Stimulated activated CD8-positive, alpha-beta memory T cell treated with anti-CD3 and anti-CD28 coated beads, Interleukin-4, amount 100 ng/mL, for 24 hours (primary cell): ENCODE measurements around the gene ITGB6.

ENCODE experiments used
- DNase-seq: peaks from one replicate; pipeline ENCODE4 v3.0.0-alpha.2; 2020; ENCODE audit warnings: low read depth

ITGB6 gene

DNA sequence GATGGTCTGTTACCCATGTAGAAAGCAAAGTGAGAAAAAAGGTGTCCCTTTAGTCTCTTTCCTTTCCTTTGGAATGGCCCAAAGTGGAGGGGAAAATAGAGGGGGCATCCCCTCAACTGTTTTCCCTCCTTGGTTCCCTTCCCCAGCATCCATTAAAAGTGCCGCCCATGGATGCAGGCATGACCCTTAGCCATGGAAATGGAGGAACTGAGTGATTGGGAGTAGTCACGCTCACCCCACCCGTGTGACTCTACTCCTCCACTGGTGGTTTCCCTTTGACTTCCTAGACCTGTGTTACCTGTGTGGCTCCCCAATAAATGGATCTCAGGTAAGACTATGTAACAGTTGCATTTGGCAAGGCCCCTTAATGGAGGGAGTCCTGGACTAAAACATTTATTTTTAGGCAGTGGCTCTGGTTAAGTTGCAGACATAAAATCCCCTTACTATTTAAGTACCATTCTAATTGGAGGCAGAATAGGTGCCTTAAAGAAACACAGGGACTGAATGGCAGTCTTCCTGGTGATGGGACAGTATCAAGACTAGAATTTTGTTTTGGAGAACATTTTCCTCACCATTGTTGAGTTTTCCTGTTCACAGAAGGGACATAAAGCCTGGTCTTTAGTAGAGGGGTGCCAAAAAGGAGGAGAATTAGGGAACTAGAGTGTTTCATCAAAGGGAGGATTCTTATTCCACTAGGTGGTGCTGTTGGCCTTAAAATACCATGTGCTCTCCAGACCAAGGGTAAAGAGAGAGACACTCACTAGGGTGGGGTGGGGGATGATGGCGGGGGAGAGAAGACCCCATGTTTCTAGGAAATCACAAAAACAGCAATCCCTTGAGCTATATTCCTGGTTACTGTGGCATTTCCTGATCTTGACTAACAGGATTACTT lies 112.0 kb downstream of the ITGB6 start:
- DNase-seq: no peak

DNA sequence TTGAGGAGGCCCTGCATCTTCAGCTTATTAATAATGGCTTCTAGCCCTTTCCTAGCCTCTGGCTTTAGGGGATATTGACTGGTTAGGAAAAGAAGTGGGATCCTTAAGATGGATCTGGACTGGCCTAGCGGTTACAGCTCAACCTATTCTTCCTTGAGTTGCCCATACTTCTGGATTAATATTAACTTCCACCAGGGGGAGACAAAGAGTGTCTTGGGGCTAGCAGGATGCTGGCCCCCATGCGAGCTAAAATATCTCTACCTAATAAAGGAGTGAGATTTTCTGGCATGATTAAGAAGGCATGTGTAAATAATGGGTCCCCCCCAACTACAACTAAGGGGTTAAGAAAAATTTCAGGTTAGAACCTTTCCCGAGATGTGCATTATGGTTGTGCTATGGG lies 114.4 kb downstream of the ITGB6 start:
- DNase-seq: no peak

DNA sequence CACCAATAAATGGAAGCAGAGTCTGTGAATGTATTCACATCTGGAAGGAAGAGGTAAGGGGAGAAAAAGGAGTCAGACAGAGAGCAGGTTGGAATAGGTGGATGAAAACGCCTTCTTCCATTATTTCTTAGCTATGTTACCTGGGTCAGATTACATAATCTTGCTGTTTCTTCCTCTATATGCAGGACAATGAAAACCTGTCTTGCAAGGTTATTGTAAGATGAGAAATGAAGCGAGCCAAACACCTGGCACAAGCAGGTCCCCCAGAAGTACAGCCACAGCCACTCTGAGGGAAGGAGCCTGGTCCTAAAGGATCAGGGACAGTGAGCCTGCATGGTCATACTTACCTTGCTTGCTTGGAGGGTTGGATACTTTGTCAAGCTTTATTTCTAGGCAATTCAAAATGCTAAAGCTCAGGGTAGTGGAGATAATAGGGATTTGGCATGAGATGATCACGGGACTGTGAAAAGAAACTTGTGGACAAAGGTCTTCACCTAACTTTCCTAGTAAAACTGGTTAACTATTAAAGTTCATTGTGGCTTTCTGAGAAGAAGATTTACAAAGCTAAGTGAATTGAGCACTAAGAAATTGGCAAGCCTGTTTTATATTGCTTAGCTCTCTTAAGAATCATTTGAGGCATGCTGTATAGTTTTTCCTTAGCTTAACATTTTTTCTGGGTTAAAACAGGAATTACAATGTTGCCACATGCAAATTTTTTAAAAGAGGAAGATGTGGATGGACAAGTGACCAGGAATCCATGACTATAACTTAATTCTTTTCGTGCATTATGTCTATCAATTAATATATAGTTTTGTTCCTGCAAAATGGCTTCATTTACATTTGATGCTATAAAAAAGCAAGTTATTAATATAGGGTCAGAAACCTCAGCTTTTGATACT lies 121.9 kb downstream of the ITGB6 start:
- no peak for DNase-seq

DNA sequence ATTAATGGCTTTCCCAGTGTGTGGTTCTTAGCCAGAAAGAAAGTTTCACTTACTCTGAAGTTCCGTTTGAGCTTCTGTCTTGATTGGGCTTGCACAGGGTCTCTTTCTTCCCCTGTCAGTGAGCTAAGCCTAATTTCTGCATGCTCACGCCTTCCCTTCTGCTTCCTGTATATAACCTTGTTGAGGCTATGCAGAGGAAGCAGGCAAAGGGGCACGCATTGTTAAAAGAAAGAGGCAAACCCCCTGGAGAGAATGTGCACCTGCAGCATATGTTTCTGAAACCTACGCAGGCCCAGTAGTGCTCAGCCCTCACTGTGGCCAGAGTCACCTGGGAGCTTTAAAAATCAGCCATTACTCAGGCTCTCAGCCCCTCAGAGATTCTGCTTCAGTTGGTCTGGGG lies 123.2 kb downstream of the ITGB6 start:
- DNase-seq: no peak

DNA sequence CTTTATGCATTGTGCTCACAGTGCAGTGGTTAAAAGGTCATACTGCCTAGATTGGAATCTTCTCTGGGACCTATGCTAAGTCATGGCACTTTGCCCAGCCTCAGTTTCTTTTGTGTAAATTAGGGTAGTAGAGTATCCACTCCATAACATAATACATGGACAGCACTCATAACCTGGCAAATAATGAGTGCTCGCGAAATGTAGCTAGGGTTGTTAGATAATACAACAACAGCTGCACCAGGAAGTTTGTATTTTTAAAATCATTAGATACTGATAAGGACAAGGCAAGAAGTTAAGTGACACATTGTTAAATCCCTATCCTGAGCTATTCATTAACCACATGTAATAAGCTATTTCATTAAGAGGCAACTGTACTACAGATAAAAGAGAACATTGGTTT lies 123.8 kb downstream of the ITGB6 start:
- no peak for DNase-seq

DNA sequence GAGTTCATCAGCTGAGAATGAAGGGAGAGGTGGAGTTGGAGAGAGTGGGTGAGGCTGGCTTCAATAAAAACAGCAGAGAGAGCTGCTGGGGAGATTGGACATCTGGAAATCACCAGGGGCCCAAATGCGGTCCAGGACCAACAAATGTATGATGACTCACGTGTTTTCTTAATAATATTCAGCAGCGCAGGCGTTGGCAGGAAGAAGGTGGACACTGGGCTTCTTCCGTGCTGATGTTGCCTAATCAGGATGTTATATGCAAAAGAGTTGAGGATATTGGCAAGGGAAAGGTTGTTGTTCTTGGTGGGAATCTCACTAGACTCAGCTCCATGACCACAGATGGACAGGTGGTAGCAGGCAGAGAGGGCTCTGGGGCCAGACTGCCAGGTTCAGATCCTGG lies 124.9 kb downstream of the ITGB6 start:
- DNase-seq: no peak

DNA sequence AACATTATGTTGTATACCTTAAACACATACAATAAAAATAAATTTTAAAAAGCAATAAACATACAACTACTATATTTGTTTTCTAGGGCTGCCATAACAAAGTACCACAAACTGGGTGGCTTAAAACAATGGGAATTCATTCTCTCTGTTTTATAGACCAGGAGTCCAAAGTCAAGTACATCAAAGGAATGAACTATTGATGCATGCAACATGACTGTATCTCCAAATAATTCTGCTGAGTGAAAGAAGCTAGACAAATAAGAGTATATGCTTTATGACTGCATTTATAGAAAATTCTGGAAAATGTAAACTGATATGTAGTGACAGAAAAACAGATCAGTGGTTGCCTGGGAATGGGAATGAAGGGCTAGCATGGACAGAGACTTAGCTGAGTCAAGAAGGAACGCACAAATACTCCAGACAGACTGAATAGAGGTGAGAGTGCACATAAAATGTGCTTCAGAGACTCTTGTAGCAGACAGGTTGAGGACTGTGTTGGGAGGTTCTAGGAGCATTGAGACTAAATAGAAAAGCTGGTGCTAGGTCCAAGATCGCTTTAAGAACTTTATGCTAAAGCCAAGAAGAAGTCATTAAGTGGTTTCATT lies 126.7 kb downstream of the ITGB6 start:
- no peak for DNase-seq

DNA sequence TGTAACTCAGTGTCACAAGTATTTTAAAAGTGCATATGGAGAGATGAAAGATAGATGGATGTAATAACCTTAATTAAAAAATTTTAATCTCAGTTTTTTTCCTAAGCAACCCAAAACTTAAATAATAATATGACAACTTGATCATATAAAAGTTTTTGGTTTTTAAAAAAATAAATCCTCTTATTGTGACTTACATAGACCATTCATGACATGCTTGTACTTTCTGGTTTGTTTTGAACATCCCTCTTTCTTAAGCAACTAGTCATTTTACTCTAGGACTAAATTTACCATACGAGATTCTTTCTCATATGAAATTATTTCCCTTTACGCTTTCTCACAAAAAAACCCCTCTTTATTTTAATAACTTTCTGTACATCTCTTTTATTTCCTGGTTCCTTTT lies 131.2 kb downstream of the ITGB6 start:
- no peak for DNase-seq

DNA sequence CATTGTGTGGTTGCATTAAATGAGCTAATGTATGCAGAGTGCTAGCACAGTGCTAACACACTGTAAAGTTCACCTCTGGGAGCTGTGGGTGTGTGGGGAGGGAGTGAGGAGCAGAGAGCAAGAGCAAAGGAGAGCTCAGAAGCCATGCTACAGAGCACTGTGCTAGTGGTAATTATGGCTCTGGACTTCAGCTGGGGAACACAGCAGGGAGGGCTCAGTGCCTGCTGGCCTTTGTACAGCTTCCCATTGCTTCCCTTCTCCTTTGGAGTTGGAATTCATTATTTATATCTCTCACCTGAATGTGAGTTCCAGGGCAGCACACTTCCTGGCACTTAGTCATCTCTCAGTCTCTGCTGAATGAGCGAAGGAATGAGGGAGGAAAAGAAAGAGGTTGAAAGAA lies 135.2 kb downstream of the ITGB6 start:
- DNase-seq: no peak

DNA sequence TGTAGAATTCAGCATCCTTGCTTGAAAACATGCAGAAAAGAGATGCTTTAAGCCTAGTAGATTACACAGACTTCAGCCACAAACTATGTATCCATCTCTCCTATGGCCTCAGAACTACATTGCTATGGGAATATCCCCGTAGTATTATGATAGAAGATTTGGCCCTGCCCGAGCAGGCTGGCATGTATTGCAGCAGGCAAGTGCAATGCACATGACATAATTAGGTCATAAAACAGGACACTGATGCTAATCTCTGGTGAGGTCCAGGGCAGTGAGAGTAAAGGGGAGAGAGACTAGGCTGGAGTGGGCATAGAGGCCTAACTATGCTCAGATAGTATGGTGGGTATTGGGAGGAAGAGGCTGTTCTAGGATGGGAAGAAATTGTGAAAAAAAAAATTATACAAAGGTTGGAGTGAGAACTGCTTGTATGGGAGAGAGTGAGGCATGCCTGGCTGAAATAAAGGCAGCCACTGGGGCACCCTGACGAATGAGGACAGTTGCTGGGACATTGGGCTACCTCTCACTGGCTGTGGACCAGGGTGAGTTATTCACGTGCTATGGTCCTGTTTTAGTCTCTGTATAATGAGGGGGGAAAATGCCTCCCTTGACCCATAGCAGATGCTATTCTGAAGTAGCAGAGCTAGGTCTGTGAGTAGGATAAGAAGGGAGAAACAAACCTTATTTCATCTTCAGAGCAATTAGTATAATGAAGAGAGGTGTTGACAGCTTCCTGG lies 136.0 kb downstream of the ITGB6 start:
- DNase-seq: no peak

DNA sequence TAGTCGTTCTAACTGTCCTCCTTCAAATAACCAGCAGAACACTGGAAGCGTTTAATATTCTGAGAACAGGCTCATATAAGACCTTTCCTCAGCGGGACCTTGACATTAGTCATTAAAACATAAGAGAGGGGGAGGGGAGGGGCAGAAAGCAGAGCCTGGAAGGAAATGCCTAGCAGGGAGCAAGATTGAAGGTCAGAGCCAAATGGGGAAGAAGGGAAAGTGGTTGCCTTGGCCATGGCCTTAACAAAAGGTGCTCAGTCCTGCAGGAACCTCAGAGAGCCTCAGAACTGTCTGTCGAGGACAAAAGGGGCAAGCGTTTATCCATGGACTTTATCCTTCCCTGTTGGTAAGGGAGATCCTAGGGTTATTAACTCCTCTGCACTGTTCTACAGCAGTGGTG lies 136.8 kb downstream of the ITGB6 start:
- DNase-seq: no peak

DNA sequence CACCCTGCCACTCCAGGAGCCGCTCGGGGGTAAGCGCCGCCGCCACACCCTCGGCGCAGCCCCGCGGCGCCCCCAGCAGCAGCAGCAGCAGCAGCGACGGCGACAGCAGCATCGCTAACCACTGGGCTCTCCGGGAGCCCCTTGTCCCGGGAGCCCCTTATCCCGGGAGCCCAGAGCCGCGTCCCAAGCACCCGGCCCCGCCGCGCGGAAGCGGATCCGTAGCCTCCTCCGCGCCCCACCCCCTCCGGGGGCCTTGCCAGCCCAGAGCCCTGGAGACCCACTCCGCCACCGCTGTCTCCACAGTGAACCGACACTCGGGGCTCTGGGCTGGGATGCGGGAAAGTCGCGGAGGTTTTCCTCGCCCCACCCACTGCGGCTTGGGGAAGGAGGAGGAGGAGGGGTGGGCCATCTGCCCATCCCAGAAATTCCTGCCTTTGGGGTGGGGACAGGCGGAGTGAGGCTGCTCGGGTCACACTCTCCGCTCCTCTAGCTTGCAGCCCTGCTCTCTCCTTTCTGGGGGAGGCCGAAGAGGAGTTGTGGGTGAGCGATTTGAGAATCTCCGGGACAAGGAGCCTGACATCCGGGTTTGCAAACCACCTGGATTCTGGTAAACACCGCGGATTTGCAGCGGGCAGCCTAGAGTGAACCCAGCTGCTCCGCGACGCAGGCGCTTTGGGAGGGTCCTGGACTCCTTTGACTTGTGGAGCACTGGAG lies 137.6 kb downstream of the ITGB6 start, which contains the start of gene PLA2R1:
Gene PLA2R1 (minus strand): TSS at position 324 of the 714 bp plus-strand sequence. CDS start 212 bp downstream, at position 112.
- DNase-seq: no peak

DNA sequence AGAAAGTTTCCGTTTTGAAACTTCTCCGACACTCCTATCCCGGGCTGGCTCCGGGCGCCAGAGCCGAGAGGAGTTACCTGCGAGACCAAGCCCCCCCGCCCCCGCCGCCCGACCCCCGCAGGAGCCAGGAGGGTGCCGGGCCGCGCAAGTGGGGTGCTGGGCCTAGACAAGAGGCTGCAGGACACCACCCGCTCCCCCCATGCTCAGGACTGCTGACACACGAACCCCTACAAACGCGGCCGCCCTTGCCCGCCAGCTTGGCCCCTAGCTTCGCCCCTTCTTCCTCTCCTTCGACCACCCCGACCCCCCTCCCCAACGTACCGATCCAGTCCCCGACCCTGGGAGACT lies 138.2 kb downstream of the ITGB6 start:
- no peak for DNase-seq

DNA sequence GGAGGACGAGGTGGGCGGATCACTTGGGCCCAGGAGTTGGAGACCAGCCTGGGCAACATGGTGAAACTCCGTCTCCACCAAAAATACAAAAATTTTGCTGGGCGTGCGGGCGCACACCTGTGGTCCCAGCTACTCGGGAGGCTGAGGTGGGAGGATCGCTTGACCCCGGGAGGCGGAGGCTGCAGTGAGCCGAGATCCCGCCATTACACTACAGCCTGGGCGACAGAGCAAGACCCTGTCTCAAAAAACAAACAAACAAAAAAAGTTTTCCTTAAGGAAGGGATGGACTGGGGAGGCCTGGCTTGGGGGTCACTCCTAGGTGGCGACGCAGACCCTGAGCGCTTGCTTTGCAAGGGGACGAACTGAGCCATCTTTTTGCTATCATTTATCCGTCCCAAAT lies 138.5 kb downstream of the ITGB6 start:
- DNase-seq: no peak

DNA sequence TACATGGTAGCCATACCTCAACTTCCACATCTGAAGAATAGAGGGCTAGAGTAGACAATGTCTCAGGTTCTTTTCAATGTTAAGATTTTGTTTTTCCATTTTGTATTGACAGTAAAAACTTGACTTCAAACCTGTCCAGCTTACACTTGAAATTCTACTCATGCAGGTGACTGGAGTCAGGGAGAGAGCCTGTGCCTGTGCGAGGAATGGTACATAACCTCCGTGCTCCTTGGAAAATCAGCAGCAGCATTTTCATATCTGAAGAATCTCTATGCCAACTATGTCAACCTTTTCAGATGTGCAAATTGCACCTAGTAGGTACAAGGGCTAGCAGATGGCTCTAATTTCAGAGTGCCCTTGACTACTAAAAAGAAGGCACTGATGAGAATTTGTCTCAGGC lies 139.8 kb downstream of the ITGB6 start:
- DNase-seq: no peak

DNA sequence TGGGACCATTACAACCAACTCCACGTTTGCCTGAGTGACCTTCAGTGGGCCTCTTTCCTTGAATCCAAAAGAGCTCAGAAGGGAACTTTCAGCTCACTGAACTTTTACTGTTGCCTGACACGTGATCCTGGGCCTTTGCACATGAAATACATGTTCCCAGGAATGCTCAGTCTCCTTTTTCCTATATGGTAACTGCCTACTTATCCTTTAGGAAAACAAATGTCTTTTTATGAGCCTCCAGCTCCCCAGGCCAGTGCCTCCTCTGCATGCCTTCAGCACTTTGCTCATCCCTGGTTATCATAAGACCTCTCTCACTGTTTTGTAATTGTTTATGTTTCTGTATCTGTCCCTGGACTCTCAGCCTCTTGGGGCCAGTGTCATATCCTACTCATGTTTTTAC lies 142.7 kb downstream of the ITGB6 start:
- DNase-seq: no peak

DNA sequence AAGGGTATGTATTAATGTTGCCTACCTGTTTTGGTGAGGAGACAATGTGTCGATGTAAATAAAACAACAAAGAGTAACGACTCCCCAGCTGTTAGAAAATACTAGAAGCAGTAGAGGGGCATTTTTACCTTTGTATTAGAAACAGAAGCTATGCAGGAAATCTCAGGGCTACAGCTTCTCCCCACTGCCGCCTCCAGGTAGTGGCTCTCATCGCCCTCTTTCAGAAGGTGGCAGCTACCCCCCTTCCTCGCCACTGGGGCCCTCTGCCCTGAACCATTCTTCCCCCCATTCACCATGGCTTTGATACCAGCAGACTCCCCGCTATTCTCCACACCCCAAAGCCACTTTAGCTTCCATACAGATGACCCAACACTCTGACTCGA lies 144.4 kb downstream of the ITGB6 start:
- DNase-seq: no peak

DNA sequence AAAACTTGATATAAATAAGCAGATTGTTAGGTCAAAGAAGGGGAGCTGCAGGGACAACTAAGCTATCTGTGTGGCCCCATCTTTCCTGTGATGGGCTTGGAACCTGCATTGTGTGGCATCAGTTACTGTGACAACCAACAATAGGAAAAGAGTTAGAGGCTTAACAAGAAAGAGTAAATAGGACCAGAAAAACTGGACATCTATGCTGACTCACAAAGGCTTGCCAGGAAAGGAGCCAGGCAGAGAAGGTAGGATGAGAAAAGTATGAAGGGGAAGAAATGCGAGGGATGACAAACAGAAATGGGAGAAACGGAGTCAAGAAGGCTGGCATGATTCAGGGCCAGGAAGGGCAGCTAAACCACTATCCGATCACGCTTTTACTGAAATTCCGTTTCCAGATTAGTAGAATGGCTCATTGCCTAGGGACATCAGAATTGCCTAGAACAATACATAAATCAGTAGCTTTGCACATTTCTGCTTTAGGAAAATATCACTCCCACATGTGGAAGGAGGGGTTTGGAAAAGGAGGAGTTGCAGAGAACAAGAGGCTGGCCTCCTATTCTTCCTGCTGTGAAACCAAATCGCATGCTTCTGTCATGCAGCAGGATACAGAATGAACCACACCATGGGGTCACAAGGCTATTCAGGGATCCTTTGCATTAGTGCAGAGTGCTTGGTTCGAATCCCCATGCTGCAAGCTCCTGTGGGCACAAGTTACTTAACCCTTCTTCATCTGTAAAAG lies 144.9 kb downstream of the ITGB6 start:
- DNase-seq: no peak

DNA sequence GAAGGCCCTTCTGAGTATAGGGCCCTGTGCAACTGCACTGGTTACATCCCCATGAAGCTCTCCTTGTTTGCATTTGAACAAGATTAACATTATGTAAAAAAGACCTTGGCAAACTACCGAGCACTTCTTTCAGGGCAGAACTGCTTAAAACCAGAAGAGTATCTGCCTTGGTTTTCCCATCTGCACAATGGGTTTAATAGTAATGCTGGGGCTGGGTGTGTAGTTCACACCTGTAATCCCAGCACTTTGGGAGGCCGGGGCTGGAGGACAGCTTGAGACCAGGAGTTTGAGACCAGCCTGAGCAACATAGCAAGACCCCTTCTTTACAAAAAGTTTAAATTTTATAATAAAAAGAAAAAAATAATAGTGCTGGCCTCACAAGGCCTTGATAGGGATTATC lies 146.1 kb downstream of the ITGB6 start:
- DNase-seq: no peak

DNA sequence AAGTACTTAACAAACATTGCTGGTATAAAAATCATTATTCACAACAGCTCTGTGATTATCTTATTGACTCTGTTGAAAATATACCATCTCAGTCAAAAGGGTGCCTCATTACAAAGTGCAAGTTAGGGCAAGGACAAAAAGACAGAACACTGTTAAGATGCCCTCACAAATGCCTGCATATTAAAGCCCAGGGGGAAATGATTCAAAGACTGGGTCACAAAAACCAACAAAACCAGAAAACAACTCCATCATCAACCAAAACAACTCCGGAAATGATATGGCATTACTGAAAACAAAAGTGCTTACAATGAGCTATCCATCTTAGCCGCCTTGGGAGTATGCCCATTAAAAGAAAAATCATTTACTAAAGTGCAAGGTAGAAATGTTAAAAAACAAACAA lies 147.5 kb downstream of the ITGB6 start:
- no peak for DNase-seq

DNA sequence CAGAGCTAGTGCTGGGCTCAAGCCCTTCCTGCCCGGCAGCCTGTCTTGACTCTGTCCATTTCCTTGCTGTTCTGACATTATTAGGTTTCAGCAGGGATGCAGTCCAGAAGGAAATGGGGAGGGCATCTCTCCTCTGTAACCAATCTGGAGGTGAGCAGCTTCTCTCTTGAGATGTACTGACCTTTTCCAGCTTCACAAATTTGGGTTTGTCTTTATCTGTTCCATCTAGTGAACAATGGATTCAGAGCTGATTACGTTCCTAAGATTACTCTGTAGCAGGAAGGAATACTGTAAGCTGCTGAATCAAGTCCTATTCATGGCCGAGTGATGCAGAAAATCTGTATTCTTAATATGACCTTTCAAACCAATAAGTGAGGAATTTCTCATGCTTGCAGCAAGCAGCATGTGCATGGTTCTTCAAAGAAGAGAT lies 148.7 kb downstream of the ITGB6 start:
- DNase-seq: no peak
